GM19372 (cell line): ENCODE measurements around the gene DISP2.

Source experiments
- ATAC-seq: cut with Tn5 transposase; IDR thresholded peaks from one replicate; pipeline ENCODE4 v1.9.1; 2021; ENCODE audit warnings: mild to moderate bottlenecking, low read depth, moderate library complexity; ENCODE audit not compliant: unreplicated experiment

Gene DISP2

GRCh38 chr15:40342416-40343320 is 15.4 kb upstream of the DISP2 start:
- no peak for ATAC-seq

GRCh38 chr15:40343512-40343911 is 14.5 kb upstream of the DISP2 start:
- ATAC-seq, result no peak

- no peak for ATAC-seq
Measured at GRCh38 chr15:40344217-40344616, 13.8 kb upstream of the DISP2 start.

- no peak for ATAC-seq
Measured at GRCh38 chr15:40344631-40345120, 13.3 kb upstream of the DISP2 start.

GRCh38 chr15:40345225-40345866 is 12.7 kb upstream of the DISP2 start:
- no peak for ATAC-seq

- ATAC-seq, result no peak
Measured at GRCh38 chr15:40345867-40346578, 12.0 kb upstream of the DISP2 start.

GRCh38 chr15:40346579-40347558 is 11.2 kb upstream of the DISP2 start:
- ATAC-seq, result no peak

- no peak for ATAC-seq
Measured at GRCh38 chr15:40347559-40348473, 10.2 kb upstream of the DISP2 start.

- no peak for ATAC-seq
Measured at GRCh38 chr15:40348474-40348870, 9.5 kb upstream of the DISP2 start.

GRCh38 chr15:40349163-40349562 is 8.9 kb upstream of the DISP2 start:
- no peak for ATAC-seq

GRCh38 chr15:40352281-40352901 is 5.6 kb upstream of the DISP2 start:
- ATAC-seq, result no peak

- ATAC-seq, result no peak
Measured at GRCh38 chr15:40353697-40354096, 4.3 kb upstream of the DISP2 start.

- no peak for ATAC-seq
Measured at GRCh38 chr15:40354408-40355171, 3.4 kb upstream of the DISP2 start.

GRCh38 chr15:40355976-40356585 is 1.9 kb upstream of the DISP2 start:
- ATAC-seq, result no peak

GRCh38 chr15:40357246-40357645 is 773 bp upstream of the DISP2 start:
- no peak for ATAC-seq

GRCh38 chr15:40358471-40359353 is 693 bp downstream of the DISP2 start:
- no peak for ATAC-seq
